ENCODE measurements around the gene RNF157. TPM values are rescaled to one million over a fixed set of nuclear protein-coding genes. Genes with fewer than 3 reads are reported as not detected.

Gene RNF157
- total and polyA plus RNA-seq, 8 donors = 0.79 to 11.1 (median 8.2) TPM

- no peaks in the 10 kb centered on the region for H3K36me3 ChIP-seq
- DNase-seq = peak in 1 of 4 donors; percentile 71
- no peaks in the 10 kb centered on the region for H3K9me3 ChIP-seq
- intact Hi-C loops (cut with DNase I) = no loop called here
- no peak overlapping the region for H3K4me3 ChIP-seq
- ATAC-seq = no peak
- H3K4me1 ChIP-seq = peaks cover 13 to 57% of the 10 kb centered on the region in 2 donors
- TF ChIP-seq, protein P1, sequence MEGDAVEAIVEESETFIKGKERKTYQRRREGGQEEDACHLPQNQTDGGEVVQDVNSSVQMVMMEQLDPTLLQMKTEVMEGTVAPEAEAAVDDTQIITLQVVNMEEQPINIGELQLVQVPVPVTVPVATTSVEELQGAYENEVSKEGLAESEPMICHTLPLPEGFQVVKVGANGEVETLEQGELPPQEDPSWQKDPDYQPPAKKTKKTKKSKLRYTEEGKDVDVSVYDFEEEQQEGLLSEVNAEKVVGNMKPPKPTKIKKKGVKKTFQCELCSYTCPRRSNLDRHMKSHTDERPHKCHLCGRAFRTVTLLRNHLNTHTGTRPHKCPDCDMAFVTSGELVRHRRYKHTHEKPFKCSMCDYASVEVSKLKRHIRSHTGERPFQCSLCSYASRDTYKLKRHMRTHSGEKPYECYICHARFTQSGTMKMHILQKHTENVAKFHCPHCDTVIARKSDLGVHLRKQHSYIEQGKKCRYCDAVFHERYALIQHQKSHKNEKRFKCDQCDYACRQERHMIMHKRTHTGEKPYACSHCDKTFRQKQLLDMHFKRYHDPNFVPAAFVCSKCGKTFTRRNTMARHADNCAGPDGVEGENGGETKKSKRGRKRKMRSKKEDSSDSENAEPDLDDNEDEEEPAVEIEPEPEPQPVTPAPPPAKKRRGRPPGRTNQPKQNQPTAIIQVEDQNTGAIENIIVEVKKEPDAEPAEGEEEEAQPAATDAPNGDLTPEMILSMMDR (IDR thresholded peaks at IDR 0.05) = no peak
- peaks cover 2 to 18% of the 10 kb centered on the region in 2 donors for H3K27me3 ChIP-seq
- peak overlapping the region in 1 of 2 donors; percentile 73 for H3K27ac ChIP-seq
These were observed 94.9 kb downstream of the RNF157 start for GRCh38 chr17:76145231-76146052.

DNA sequence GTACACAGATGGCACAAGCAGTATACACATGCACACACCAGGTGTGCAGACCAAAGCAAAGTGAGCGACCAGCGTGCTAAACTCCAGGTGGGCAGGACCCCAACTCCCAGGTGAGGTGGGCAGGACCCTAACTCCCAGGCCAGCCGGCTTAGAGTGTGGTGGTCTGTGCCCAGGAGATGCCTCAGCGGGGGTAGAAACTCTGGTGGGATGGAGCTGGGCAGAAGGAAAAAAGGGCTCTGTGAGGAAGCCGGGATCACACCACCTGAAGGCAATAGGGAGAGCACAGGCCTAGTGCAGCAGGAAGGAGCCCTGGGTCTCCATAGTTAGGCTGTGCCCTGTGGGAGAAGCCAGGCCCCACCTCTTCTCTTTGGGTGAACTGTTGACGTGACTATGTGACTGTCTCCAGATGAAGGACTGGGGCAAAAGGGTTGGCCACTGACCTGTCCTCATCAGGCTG is 97.7 kb downstream of the RNF157 start:
- Histone ChIP-seq H3K27ac (no peak overlapping the region), H3K9me3 (no peaks in the 10 kb centered on the region), H3K4me3 (no peak overlapping the region), H3K36me3 (no peaks in the 10 kb centered on the region), H3K27me3 (peaks cover 18 to 46% of the 10 kb centered on the region in 2 donors), H3K4me1 (peaks cover 13 to 60% of the 10 kb centered on the region in 2 donors)
- DNase-seq = peak in 1 of 4 donors; percentile 34
- TF ChIP-seq, protein P1 (IDR thresholded peaks at IDR 0.05) = no peak
- intact Hi-C loops (cut with DNase I) = no loop called here
- no peak for ATAC-seq

DNA sequence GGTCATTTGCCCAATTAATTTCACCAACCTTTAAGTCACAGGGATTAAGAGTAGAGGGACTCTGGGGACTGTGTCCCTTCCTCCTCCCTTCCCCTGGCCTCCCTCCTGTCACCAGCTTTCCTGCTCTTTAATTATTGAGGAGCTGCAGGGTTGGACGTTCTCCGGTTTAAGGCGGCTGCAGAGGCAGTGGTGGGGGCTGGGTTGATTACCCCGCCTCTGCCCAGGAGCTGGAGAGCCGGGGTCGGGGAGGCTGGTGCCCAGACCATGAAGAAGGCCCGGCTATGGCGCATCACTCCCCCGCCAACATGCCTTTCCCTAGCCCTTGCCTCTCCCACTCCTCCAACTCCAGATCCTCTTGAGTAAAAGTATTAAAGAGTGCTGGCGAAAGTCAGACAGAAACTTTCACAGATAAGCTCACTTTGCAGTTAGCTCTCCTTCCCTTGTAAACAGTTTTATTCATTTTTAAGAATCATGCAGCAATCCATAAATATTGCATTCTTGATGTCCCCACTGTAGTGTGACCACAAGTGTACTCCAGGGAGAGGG is 98.2 kb downstream of the RNF157 start:
- Histone ChIP-seq H3K27ac (no peak overlapping the region), H3K36me3 (no peaks in the 10 kb centered on the region), H3K4me3 (no peak overlapping the region), H3K4me1 (peaks cover 13 to 58% of the 10 kb centered on the region in 2 donors), H3K27me3 (peaks cover 22 to 51% of the 10 kb centered on the region in 2 donors), H3K9me3 (no peaks in the 10 kb centered on the region)
- TF ChIP-seq, protein P1 (IDR thresholded peaks at IDR 0.05) = no peak
- intact Hi-C loops (cut with DNase I) = no loop called here
- ATAC-seq (no peak), DNase-seq (peak in 1 of 4 donors; percentile 41)

DNA sequence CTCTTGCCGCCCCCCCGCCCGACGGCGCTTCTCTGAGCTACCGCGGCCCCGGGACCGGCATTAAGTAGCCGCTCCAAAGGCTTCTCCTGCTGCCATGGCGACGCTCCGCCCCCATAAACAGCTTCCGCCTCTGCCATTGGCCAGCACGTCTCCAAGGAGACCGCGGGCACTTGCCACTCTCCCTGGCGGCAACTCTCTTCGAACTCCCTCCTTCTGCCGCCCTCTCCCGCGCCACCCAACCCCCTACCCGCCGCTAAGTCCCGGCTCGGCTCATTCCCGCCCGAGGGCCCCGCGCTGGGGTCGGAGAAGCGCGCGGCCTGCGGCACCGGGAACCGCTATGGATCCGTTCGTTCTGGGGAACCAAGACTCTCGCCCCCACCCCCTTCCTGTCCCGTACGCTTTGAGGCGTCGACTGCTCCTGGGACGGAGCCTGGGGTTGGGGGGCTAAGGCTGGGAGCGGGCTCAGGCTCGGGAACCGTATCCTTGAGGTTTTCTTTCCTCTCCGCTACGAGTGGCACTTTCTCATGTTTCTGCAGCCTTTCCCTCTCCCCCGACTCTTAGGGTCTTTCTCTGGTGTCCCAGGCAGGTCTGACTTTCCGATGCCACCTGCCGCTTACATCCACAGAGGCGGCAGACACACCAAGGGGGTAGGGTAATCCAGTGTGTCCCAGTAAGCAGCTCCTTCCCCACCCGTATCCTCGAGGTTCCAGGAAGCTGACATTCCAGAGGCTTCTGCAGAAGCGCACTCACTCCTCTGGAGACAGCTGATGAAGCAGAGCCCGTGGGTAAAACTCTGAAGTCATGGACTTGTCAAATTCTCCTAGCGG is 98.9 kb downstream of the RNF157 start, which contains the start of gene FOXJ1:
Gene FOXJ1, minus strand, starts transcription at position 34 of the 827 bp plus-strand sequence. CDS start 850 bp downstream, outside the sequence.
- DNase-seq = peak; percentile 86 to 96 (median 92)
- ATAC-seq = peak; percentile 78
- TF ChIP-seq, protein P1 (IDR thresholded peaks at IDR 0.05) = no peak

More for the DNA sequence above, 98.9 kb downstream of the RNF157 start, which contains the start of gene FOXJ1:
- no peaks in the 10 kb centered on the region for H3K9me3 ChIP-seq
- intact Hi-C loops (cut with DNase I) = no loop called here
- no peak within 1 kb of the TSS for H3K27ac ChIP-seq
- H3K27me3 ChIP-seq = peaks cover 25 to 58% of the 10 kb centered on the region in 2 donors
- peak within 1 kb of the TSS; percentile 37 to 43 for H3K4me3 ChIP-seq
- peaks cover 13 to 55% of the 10 kb centered on the region in 2 donors for H3K4me1 ChIP-seq
- H3K36me3 ChIP-seq = no peaks in the 10 kb centered on the region
